ENCODE data around the gene C11orf86.
A peak's percentile ranks its signal among the peaks of the same experiment; 100 is the strongest.
"Not testable (repeated sequence)": the region's sequence is repeated elsewhere in the genome, so short reads cannot be mapped to it uniquely, and the experiment has no call there.

Gene C11orf86

GRCh38 chr11:66974724-66975404 is at the start of gene C11orf86:
Gene C11orf86, plus strand, starts transcription at chr11:66975304. Its CDS starts 59 bp downstream, at chr11:66975363.
- no peak for DNase-seq

GRCh38 chr11:66929753-66930152 is 45.4 kb upstream of the C11orf86 start:
- DNase-seq: no peak

- DNase-seq: no peak
Measured at GRCh38 chr11:66932543-66932942, 42.6 kb upstream of the C11orf86 start.

GRCh38 chr11:66933531-66933930 is 41.6 kb upstream of the C11orf86 start:
- DNase-seq: no peak

- no peak for DNase-seq
Measured at GRCh38 chr11:66934950-66935779, 39.9 kb upstream of the C11orf86 start.

- DNase-seq: no peak
Measured at GRCh38 chr11:66936311-66936711, 38.8 kb upstream of the C11orf86 start.

GRCh38 chr11:66937193-66937733 is 37.8 kb upstream of the C11orf86 start:
- no peak for DNase-seq

- DNase-seq: no peak
Measured at GRCh38 chr11:66938582-66939135, 36.4 kb upstream of the C11orf86 start.

GRCh38 chr11:66950112-66950535 is 25.0 kb upstream of the C11orf86 start:
- peak in 1 of 2 donors; percentile 14 for DNase-seq

GRCh38 chr11:66951135-66951534 is 24.0 kb upstream of the C11orf86 start:
- no peak for DNase-seq

GRCh38 chr11:66951927-66952337 is 23.2 kb upstream of the C11orf86 start:
- no peak for DNase-seq

GRCh38 chr11:66953081-66953833 is 21.8 kb upstream of the C11orf86 start:
- DNase-seq: no peak

- DNase-seq: no peak
Measured at GRCh38 chr11:66956689-66957290, 18.3 kb upstream of the C11orf86 start.

GRCh38 chr11:66957971-66958231 is 17.2 kb upstream of the C11orf86 start:
- DNase-seq: no peak

GRCh38 chr11:66958232-66958955 is 16.7 kb upstream of the C11orf86 start, which contains the start of gene PC:
Gene PC, minus strand, starts transcription at chr11:66958383. Its CDS starts 86,224 bp downstream, at chr11:66872159.
- DNase-seq: peak; percentile 99

GRCh38 chr11:66958956-66959274 is 16.2 kb upstream of the C11orf86 start:
- no peak for DNase-seq

GRCh38 chr11:66961691-66962213 is 13.4 kb upstream of the C11orf86 start:
- not testable (repeated sequence) for DNase-seq

GRCh38 chr11:66962247-66962646 is 12.9 kb upstream of the C11orf86 start:
- no peak for DNase-seq

GRCh38 chr11:66962801-66963200 is 12.3 kb upstream of the C11orf86 start:
- DNase-seq: no peak

- DNase-seq: no peak
Measured at GRCh38 chr11:66964495-66964894, 10.6 kb upstream of the C11orf86 start.

- DNase-seq: no peak
Measured at GRCh38 chr11:66966351-66966750, 8.8 kb upstream of the C11orf86 start.

Measured in CD4-positive, alpha-beta T cell treated with Interleukin-4 for 1 hour (primary cell).